Measurements from ENCODE around the gene KRT78. TPM values are rescaled to one million over a fixed set of nuclear protein-coding genes. Genes with fewer than 3 reads are reported as not detected.
A peak's percentile ranks its signal among the peaks of the same experiment; 100 is the strongest.

The KRT78 gene
- total RNA-seq, 1 donor from 2014 or later: not detected

DNA sequence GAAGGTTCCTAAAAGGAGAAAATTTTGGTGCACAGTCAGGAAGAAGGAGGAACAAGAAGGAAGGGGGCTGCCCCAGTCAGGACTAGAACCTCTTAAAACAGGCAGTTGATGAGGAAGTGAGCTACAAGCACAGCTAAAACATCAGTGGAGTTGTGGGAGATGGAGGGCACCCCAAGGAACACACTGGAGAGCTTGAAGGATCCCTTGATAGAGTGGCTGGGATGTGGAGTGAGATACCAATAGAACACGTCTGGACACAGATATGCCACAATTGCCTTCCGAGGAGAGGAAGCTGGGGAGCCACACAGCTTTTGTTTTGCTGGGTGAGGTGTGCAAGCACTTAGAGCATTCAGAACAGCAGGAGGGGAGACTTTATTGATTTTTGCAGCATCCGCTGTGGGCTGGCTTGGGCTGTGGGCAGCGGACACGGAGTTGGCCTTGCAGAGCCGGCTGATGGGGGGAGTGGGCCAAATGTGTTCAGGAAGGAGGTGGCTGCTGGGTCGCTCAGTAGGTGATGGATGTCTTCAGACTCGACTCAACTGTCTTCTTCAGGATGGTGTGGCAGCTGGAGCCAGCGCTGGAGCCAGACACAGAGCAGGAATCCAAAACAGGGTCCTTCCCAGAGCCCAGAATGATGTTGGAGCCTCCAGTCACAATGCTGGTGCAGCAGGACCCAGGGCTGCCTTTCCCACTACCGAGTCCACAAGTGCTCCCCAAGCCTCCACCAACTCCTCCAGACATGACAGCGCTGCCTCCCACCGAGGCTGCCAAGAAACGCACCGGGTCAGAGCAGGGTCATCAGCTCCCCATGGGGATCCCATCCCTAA is 10.0 kb downstream of the KRT78 start:
- Mint-ChIP-seq H3K4me3 (no peak overlapping the region), H3K27me3 (peaks cover 2% of the 10 kb centered on the region), H3K27ac (no peak overlapping the region), H3K4me1 (peaks cover 28% of the 10 kb centered on the region), H3K9me3 (no peaks in the 10 kb centered on the region), H3K36me3 (ENCODE audit: low read depth) (no peaks in the 10 kb centered on the region)
- intact Hi-C loops (cut with micrococcal nuclease): no loop called here
- no peak for DNase-seq

DNA sequence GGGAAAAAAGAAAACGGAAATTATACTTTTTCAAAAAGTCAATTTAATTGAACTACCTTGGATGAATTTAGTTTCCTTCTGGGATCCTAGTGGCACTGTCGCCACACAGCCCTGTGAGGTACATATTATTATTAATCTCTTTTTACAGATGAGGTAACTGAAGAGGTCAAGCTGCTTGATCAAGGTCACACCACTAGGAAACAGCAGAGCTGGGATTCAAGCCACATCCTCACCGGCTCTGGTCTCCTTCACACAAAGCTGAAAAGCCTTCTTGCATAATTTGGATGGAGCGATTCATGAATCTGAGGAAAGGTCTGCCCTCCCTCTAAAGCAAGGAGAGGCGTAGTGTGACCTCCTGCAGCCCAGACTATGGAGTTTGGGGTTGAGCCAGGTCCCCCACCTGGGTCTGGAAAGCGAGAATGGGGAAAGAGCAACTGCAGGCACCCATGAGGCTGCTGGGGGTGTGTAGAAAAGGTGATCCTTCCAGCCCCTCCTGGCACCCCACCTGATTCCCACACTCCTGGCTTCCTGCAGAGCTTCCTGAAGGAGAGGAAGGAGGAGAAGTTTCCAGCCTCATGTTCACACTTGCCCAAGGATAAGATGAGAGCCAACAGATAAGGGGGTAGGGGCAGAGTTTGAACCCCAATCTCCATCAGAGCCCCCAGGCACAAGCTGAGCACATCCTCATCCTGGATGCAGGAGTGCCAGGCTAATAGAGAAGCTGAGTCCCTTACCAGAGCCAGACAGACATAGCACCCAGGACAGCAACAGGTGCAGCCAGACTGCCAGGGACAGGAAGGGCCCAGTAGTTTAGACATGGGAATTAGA is 10.8 kb downstream of the KRT78 start:
- DNase-seq: no peak
- Mint-ChIP-seq H3K4me3 (no peak overlapping the region), H3K36me3 (ENCODE audit: low read depth) (no peaks in the 10 kb centered on the region), H3K4me1 (peaks cover 28% of the 10 kb centered on the region), H3K9me3 (no peaks in the 10 kb centered on the region), H3K27ac (no peak overlapping the region), H3K27me3 (peaks cover 2% of the 10 kb centered on the region)
- intact Hi-C loops (cut with micrococcal nuclease): no loop called here

DNA sequence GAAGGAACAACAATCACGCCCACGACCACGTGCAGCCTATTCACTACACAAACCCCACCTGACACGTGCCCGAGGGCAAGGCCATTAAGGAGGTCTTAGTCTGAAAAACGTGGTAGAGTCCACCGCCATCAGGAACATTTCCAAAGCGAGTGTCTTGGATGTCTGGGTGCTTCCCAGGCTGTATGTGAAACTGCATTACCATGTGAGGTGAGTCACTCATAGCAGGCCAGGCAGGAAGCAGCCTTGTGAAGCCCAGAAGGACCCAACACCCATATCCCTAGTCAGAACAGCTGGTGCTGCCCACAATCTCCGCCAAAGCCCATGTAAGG is 11.4 kb downstream of the KRT78 start:
- Mint-ChIP-seq H3K27ac (peak overlapping the region; percentile 85), H3K4me3 (peak overlapping the region; percentile 65), H3K4me1 (peaks cover 28% of the 10 kb centered on the region), H3K27me3 (peaks cover 2% of the 10 kb centered on the region), H3K9me3 (no peaks in the 10 kb centered on the region), H3K36me3 (ENCODE audit: low read depth) (no peaks in the 10 kb centered on the region)
- intact Hi-C loops (cut with micrococcal nuclease): no loop called here
- peak; percentile 57 for DNase-seq

DNA sequence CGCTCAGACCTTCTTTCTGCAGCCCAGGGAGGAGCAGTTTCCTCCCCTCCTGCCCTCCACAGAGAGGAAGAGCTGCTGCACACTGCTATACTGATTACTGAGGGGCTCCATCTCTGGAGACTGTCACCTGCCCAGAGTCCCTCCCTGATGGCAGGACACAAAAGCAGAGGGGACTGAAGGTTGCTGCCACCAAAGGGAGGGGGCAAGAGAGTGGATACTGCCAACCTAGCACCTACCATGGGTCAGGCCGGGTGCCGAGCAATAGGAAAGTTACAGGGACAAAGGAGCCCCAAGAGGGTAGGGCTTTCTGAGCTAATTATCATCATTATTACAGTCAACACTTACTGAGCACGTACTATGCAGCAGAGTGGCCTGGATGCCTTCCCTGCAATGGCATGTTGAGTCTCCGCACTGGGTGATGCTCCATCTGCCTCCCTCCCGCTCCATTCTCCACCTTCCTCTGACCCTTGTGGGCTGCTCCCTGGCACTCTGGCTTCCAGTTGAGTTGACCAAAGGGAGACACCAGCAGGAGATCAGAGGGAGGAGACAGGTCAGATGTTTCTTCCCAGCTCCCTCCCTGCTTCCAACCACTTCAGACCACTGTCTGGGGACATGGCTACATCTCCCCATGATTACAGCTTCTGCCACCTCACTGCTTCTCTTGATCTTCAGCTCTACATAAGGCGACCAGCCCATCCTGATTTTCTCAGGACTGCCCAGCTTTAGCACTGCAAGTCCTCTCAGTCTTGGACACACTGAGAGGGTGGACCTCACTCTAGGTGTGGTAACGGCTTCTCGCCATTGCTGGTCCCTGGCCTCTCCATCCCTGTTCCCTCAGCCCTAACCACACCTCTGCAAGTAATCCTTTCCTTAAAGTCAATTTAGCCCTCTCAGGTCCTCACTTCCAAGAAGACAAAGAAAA is 12.0 kb downstream of the KRT78 start:
- Mint-ChIP-seq H3K27ac (peak overlapping the region; percentile 92), H3K36me3 (ENCODE audit: low read depth) (no peaks in the 10 kb centered on the region), H3K4me3 (peak overlapping the region; percentile 65), H3K9me3 (no peaks in the 10 kb centered on the region), H3K27me3 (peaks cover 2% of the 10 kb centered on the region), H3K4me1 (peaks cover 26% of the 10 kb centered on the region)
- DNase-seq: no peak
- intact Hi-C loops (cut with micrococcal nuclease): no loop called here

DNA sequence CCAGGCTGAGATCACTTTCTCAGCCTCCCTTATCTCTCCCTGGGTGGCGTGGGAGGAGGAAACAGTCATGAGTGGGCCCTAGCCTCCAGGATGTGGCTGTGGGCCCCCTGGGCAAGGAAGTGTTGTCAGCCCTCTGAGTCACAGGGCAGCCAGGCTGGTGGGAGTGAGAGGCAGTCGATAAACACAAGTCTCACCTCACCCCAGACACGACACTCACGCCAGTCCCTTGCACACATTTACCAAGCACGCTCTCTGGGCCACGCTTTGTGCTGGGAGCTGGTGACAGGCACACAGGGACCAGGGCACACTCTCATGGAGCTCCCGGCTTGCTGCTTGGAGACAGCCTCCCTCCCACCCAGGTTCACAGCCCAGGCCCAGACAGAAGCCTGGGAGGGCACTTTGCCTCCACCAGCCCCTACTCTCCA is 12.7 kb downstream of the KRT78 start:
- peaks cover 2% of the 10 kb centered on the region for H3K27me3 Mint-ChIP-seq
- no peaks in the 10 kb centered on the region for H3K36me3 Mint-ChIP-seq (ENCODE audit: low read depth)
- peaks cover 26% of the 10 kb centered on the region for H3K4me1 Mint-ChIP-seq
- no peaks in the 10 kb centered on the region for H3K9me3 Mint-ChIP-seq
- peak; percentile 73 for DNase-seq
- H3K4me3 Mint-ChIP-seq: peak overlapping the region; percentile 53
- intact Hi-C loops (cut with micrococcal nuclease): no loop called here
- H3K27ac Mint-ChIP-seq: peak overlapping the region; percentile 92

DNA sequence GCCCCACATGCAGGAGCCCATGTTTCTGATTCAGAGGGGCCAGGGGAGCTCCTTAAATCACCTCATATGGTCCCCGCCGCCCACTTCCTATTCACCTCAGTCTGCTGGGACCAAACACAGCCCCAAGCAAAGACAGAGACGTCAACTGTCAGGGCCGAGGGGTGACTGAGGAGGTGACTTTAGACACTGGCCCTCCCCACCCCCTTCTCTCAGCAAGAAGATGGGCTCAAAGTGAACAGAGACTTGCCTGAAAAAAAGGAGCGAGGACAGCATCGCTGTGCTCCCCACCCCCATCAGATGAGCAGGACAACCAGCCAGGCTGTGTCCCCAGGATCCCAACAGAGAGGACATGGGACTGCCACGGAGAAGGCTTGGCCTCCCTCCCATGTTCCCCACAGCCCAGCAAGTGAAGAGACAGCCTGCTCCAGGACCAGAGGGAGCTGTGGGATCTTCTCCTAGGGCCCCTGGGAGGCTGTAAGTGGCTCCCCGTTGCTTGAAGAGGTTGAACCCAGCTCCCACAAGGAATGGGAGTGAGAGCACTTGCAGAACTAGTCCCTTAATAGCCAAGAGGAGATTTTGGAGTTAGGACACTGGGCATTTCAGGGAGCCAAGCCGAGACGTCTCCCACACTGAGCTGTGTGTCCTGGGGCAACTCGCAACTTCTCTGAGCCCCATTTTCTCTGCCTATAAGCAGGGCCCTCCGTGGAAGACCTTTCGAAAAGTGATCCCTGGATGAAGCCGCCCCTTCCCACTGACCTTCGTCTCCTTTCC is 13.3 kb downstream of the KRT78 start:
- no peaks in the 10 kb centered on the region for H3K36me3 Mint-ChIP-seq (ENCODE audit: low read depth)
- intact Hi-C loops (cut with micrococcal nuclease): no loop called here
- no peaks in the 10 kb centered on the region for H3K9me3 Mint-ChIP-seq
- peaks cover 2% of the 10 kb centered on the region for H3K27me3 Mint-ChIP-seq
- peak overlapping the region; percentile 53 for H3K4me3 Mint-ChIP-seq
- H3K27ac Mint-ChIP-seq: peak overlapping the region; percentile 92
- peaks cover 26% of the 10 kb centered on the region for H3K4me1 Mint-ChIP-seq
- no peak for DNase-seq

DNA sequence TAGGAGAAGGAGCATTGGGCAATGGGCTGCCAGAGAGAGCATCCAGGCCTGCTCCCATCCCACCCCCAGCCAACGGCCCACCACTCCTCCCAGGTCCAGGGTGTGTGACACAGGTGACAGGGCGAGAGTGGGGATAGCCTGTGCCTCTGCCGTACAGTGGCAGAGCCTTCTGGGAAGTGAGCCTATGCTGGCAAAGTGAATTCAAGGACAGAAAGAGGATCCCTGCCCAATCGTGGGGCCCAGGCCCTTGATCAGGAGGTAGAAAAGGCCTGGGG is 14.1 kb downstream of the KRT78 start:
- Mint-ChIP-seq H3K27me3 (peaks cover 2% of the 10 kb centered on the region), H3K36me3 (ENCODE audit: low read depth) (no peaks in the 10 kb centered on the region), H3K27ac (peak overlapping the region; percentile 17), H3K4me3 (no peak overlapping the region), H3K4me1 (peaks cover 26% of the 10 kb centered on the region), H3K9me3 (no peaks in the 10 kb centered on the region)
- intact Hi-C loops (cut with micrococcal nuclease): no loop called here
- DNase-seq: no peak

DNA sequence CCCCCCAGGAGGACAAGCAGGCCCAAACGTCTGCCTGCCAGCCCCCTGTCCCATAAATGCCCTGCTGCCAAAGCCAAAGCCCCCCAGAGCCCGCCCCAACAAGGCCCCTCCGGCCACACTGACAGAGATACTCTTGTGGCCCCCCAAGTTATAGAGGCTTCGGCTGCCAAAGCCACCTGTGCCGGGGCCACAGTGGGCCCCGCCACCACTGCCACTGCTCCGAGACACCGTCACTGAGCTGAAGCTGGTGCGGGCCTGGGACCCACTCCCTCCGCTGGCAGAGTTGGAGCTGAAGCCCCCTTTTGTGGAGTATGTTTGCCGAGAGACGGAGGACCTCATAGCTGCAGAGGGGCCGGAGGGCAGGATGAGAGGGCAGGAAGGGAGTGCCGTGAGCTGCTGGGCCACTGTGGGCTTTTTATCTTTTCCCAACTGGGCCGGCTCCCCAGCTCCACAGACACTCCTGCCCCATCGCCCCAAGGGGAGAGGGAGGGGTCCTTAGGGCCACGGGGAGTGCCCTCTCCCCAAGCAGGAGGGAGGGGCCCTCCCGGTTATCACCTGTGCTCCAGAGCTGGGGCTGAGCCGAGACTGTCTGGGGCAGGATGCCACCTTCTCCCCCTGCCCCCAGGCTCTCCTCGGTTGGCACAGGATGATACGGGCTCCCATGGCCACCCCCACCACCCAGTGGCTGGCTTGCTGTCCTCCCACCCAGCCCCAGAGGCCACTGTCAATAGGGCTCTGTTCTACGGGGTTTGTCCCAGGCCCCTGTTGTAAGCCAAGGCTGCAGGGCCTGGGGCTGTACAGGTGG is 14.7 kb downstream of the KRT78 start, which contains the start of gene KRT79:
TSS of gene KRT79 (minus strand) at position 390 of the 805 bp plus-strand sequence. CDS start at position 339, 51 bp downstream.
- intact Hi-C loops (cut with micrococcal nuclease): no loop called here
- H3K27ac Mint-ChIP-seq: peak within 1 kb of the TSS; percentile 39
- no peak for DNase-seq
- H3K4me3 Mint-ChIP-seq: no peak within 1 kb of the TSS
- no peaks in the 10 kb centered on the region for H3K36me3 Mint-ChIP-seq (ENCODE audit: low read depth)
- peaks cover 27% of the 10 kb centered on the region for H3K4me1 Mint-ChIP-seq
- peaks cover 2% of the 10 kb centered on the region for H3K27me3 Mint-ChIP-seq
- no peaks in the 10 kb centered on the region for H3K9me3 Mint-ChIP-seq

DNA sequence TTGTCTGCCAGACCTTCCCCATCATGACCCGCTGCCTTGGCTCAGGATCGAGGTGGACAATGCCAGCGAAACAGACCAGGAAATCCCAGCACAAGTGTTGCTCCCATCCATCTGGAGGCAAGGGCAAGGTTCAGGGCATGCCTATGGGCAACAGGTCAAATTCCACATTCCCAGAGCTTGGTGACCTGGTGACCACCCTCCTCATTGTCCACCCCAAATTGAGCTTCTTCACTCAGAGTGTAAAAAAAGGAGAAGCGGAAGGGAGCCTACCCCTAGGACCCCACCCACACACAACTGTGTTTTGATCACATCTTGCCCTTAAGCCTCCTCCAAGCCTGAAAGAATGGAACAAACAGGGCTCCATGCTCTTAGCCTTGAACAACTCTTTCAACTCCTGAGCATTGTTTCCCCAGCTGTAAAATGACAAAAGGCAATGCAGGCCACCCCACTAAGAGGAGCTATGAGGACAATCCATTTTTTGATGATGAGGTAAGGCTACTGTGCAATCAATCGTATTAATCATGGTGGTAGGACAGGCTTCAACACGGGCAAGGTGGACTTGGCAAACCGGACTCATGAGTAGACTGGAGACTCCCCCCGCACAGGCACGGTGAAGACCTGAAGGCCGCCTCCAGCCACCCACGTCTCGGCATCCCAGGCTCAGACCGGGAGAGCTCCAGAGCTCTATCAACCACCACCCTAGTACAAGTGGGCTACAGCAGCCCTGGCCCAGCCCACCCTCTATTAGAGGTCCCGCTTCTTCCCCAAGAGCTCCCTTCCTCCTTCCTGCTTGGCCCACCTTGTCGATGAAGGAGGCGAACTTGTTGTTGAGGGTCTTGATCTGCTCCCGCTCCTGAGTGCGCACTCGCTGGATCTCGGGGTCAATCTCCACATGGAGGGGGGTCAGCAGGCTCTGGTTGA is 15.5 kb downstream of the KRT78 start:
- intact Hi-C loops (cut with micrococcal nuclease): no loop called here
- no peak overlapping the region for H3K27ac Mint-ChIP-seq
- no peaks in the 10 kb centered on the region for H3K36me3 Mint-ChIP-seq (ENCODE audit: low read depth)
- no peaks in the 10 kb centered on the region for H3K9me3 Mint-ChIP-seq
- H3K27me3 Mint-ChIP-seq: peaks cover 2% of the 10 kb centered on the region
- H3K4me3 Mint-ChIP-seq: no peak overlapping the region
- DNase-seq: no peak
- H3K4me1 Mint-ChIP-seq: peaks cover 35% of the 10 kb centered on the region

DNA sequence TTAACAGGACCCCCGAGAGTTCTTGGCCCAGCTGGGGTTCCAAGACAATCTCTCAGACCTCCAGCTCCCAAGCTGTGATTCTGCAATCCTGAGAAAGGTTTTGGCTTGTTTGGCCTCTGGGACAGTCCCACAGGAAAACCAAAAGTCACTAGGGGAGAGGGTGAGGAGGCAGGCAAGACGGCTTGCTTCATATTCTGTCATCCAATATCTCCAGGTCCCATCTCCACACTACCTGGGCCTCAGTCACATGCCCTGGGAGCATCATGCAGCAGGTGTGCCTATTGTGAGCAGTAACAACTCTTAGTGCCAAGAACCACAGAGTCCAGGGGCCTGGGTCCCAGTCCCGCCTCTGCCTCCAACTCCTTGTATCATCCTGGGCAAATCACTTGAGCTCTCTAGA is 16.3 kb downstream of the KRT78 start:
- DNase-seq: no peak
- intact Hi-C loops (cut with micrococcal nuclease): no loop called here
- H3K27me3 Mint-ChIP-seq: peaks cover 2% of the 10 kb centered on the region
- peaks cover 33% of the 10 kb centered on the region for H3K4me1 Mint-ChIP-seq
- no peaks in the 10 kb centered on the region for H3K9me3 Mint-ChIP-seq
- no peak overlapping the region for H3K27ac Mint-ChIP-seq
- no peaks in the 10 kb centered on the region for H3K36me3 Mint-ChIP-seq (ENCODE audit: low read depth)
- no peak overlapping the region for H3K4me3 Mint-ChIP-seq

DNA sequence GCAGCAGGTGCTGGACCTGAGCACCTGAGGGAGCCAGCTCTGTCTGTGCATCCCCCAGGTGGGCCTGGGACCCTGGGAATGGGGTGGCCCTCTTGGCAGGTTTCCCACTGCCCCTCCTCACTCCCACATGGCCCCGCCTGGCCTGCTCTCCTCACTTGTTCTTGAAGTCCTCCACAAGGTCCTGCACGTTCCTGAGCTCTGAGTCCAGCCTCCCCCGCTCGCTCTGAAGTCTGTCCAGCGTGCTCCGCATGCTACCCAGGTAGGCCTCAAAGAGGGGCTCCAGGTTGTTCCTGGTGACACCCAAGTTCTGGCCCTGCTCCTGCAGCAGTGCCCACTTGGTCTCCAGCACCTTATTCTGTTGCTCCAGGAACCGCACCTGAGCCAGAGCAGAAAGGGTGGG is 17.5 kb downstream of the KRT78 start:
- no peaks in the 10 kb centered on the region for H3K36me3 Mint-ChIP-seq (ENCODE audit: low read depth)
- H3K27me3 Mint-ChIP-seq: peaks cover 2% of the 10 kb centered on the region
- no peak overlapping the region for H3K27ac Mint-ChIP-seq
- H3K4me1 Mint-ChIP-seq: peaks cover 22% of the 10 kb centered on the region
- no peak overlapping the region for H3K4me3 Mint-ChIP-seq
- intact Hi-C loops (cut with micrococcal nuclease): no loop called here
- no peaks in the 10 kb centered on the region for H3K9me3 Mint-ChIP-seq
- DNase-seq: no peak

All from activated CD4-positive, alpha-beta T cell treated with anti-CD3 and anti-CD28 coated beads, Interleukin-2, amount 10 ng/mL, durations not matched to agents 24 days and 14 days (primary cell).